ENCODE measurements around the gene LRMDA.

LRMDA gene

GRCh38 chr10:76236356-76236755 lies 804.9 kb downstream of the LRMDA start:
- no peak for TF ChIP-seq CTCF (IDR thresholded peaks at IDR 0.05)

GRCh38 chr10:76242956-76243355 lies 811.5 kb downstream of the LRMDA start:
- no peak for TF ChIP-seq CTCF (IDR thresholded peaks at IDR 0.05)

GRCh38 chr10:76244061-76244686 lies 812.8 kb downstream of the LRMDA start:
- no peak for TF ChIP-seq CTCF (IDR thresholded peaks at IDR 0.05)

- no peak for TF ChIP-seq CTCF (IDR thresholded peaks at IDR 0.05)
These were observed 814.6 kb downstream of the LRMDA start for GRCh38 chr10:76245951-76246495.

GRCh38 chr10:76248649-76249200 lies 817.3 kb downstream of the LRMDA start:
- TF ChIP-seq CTCF (IDR thresholded peaks at IDR 0.05), result no peak

GRCh38 chr10:76251841-76252671 lies 820.6 kb downstream of the LRMDA start:
- no peak for TF ChIP-seq CTCF (IDR thresholded peaks at IDR 0.05)

- no peak for TF ChIP-seq CTCF (IDR thresholded peaks at IDR 0.05)
These were observed 821.3 kb downstream of the LRMDA start for GRCh38 chr10:76252733-76253132.
